Stomach (tissue), 9 donors: ENCODE measurements around the gene GNB1L. TPM values are rescaled to one million over a fixed set of nuclear protein-coding genes. Genes with fewer than 3 reads are reported as not detected.

Experiments
- DNase-seq, 2 donors: peaks; one replicate each; pipeline versions ENCODE4 v3.0.0 to v3.0.0-alpha.2; 2013 to 2019
- H3K27ac ChIP-seq, 5 donors: fragments of 200-600 bp in 4 of 5; sonication (generic) in 4 of 5; one replicate each; pipeline ENCODE4 v1.5.1; 2013 to 2019; ENCODE audit warnings: mild to moderate bottlenecking in 1 of 5, moderate library complexity in 1 of 5
- H3K27me3 ChIP-seq, 3 donors: fragments of 200-600 bp; sonication (generic); one replicate each; pipeline ENCODE4 v1.5.1; 2017 to 2019; ENCODE audit warnings: mixed run types in 1 of 3
- H3K36me3 ChIP-seq, 4 donors: fragments of 200-600 bp; sonication (generic); 1 replicate in 3 of 4; 2 replicates in 1 of 4; pipeline ENCODE4 v1.5.1; 2016 to 2019
- H3K4me1 ChIP-seq, 4 donors: fragments of 200-600 bp; sonication (generic); one replicate each; pipeline ENCODE4 v1.5.1; 2016 to 2019
- H3K4me3 ChIP-seq, 4 donors: fragments of 200-600 bp; sonication (generic) in 3 of 4; one replicate each; pipeline ENCODE4 v1.5.1; 2016 to 2019; ENCODE audit warnings: mild to moderate bottlenecking in 1 of 4
- H3K9me3 ChIP-seq, 4 donors: fragments of 200-600 bp; sonication (generic); one replicate each; pipeline ENCODE4 v1.5.1; 2016 to 2019
- EP300 ChIP-seq: sonication (generic); formaldehyde crosslinking; IDR thresholded peaks from one replicate; pipeline ENCODE4 v1.6.1; 2017; ENCODE audit warnings: antibody characterized with exemption
- POLR2A ChIP-seq, 4 donors: fragments of 450-650 bp; IDR thresholded peaks; one replicate each; pipeline ENCODE4 v1.6.1; 2016; ENCODE audit warnings: antibody characterized with exemption in 4 of 4, control low read depth in 2 of 4, mild to moderate bottlenecking in 1 of 4, moderate library complexity in 1 of 4
- POLR2AphosphoS5 ChIP-seq, 3 donors: sonication (generic); formaldehyde crosslinking; IDR thresholded peaks; one replicate each; pipeline ENCODE4 v1.6.1; 2016; ENCODE audit warnings: antibody characterized with exemption in 3 of 3
- WGBS, 5 donors: extraction: QIAGEN DNeasy Blood & Tissue Kit in 3 of 5; methylation state at CpG; one replicate each; pipeline versions ENCODE4 v1.1.5 to v1.1.7; 2013 to 2018; 5-methylcytosine and 5-hydroxymethylcytosine counted together
- intact Hi-C: fragments of 100-400 bp; cut with DNase I; formaldehyde crosslinking; loops from one replicate; pipeline ENCODE4 v1.15.1; 2023; ENCODE audit warnings: low total_unique reads
- polyA plus RNA-seq, 3 donors: library from polyadenylated mRNA; stranded (reverse); fragments of 200-250 nt; gene quantifications; one replicate each; pipeline ENCODE4 v1.2.3, GENCODE V29; 2013
- total RNA-seq, 5 donors: library from RNA; depleted of rRNA; stranded (reverse); fragments of >200 nt; gene quantifications; one replicate each; pipeline versions ENCODE4 v1.1.0 to v1.2.3, GENCODE V29; 2014 to 2016
- TF ChIP-seq, protein P1 (sequence below), 7 experiments: fragments of 450-650 bp in 4 of 7; fragments of 200-600 bp in 3 of 7; sonication (generic) in 3 of 7; IDR thresholded peaks; one replicate each; pipeline ENCODE4 v1.5.1; 2016 to 2019; ENCODE audit warnings: antibody characterized with exemption in 7 of 7, control low read depth in 2 of 7, mild to moderate bottlenecking in 1 of 7
- donor health status: healthy with polysubstance abuse.
- donor health status: Bipolar disorder and iron deficiency.
- donor health status: healthy.

Gene GNB1L
- total and polyA plus RNA-seq, 8 donors: 0.29 to 6.8 (median 3.1) TPM; not detected in 1

DNA sequence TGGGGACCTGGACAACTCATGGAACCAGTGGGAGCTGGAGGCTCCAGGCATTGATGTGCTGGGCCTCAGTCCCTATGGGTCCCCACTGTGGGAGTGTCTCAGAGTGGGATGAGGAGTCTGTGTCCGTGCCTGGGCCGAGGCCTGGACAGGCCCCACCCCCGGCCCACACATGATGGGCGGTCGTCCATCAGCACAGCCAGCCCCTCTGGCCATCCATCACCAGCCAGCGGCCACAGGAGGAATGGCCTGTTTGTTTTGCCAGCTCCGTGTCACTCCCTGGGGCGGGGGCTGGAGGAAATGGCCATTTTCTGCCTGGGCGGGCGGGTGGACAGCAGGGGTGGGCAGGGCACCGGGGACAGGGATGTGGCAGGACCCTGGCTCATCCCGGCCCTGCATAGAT lies 107.1 kb downstream of the GNB1L start:
- H3K4me3 ChIP-seq: no peak overlapping the region
- peaks cover 0 to 49% (median 5%) of the 10 kb centered on the region in 3 donors for H3K27me3 ChIP-seq
- H3K9me3 ChIP-seq: no peaks in the 10 kb centered on the region
- no peak overlapping the region for H3K27ac ChIP-seq
- TF ChIP-seq EP300: no peak
- no peak for TF ChIP-seq POLR2A (IDR thresholded peaks at IDR 0.05)
- no peak for TF ChIP-seq POLR2AphosphoS5 (IDR thresholded peaks at IDR 0.05)
- TF ChIP-seq, protein P1, sequence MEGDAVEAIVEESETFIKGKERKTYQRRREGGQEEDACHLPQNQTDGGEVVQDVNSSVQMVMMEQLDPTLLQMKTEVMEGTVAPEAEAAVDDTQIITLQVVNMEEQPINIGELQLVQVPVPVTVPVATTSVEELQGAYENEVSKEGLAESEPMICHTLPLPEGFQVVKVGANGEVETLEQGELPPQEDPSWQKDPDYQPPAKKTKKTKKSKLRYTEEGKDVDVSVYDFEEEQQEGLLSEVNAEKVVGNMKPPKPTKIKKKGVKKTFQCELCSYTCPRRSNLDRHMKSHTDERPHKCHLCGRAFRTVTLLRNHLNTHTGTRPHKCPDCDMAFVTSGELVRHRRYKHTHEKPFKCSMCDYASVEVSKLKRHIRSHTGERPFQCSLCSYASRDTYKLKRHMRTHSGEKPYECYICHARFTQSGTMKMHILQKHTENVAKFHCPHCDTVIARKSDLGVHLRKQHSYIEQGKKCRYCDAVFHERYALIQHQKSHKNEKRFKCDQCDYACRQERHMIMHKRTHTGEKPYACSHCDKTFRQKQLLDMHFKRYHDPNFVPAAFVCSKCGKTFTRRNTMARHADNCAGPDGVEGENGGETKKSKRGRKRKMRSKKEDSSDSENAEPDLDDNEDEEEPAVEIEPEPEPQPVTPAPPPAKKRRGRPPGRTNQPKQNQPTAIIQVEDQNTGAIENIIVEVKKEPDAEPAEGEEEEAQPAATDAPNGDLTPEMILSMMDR (IDR thresholded peaks at IDR 0.05): no peak
- intact Hi-C loops: no loop called here
- 50 to 77% (median 63%) methylated on average over 2 to 12 of the region's 12 CpGs for WGBS, 5 donors
- H3K36me3 ChIP-seq: no peaks in the 10 kb centered on the region
- no peaks in the 10 kb centered on the region for H3K4me1 ChIP-seq
- DNase-seq: no peak

DNA sequence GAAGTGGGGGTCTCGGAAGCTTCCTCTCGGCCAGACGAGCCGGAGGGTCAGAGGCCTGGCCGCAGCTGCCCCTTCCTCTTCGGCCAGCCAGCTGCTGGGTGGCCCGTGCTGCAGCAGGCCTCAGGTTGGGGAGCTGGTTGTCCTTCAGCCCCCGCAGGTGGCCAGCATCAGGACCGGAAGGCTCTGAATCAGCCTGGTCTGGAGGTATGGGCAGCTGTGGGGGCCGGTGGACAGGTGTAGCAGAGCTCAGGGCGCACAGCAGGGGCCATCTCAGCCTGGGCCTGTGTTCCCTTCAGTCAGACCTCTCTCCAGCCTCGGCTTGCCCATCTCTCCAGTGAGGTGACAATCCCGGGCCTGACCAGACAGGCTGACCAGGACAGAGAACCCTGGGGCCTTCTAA lies 107.9 kb downstream of the GNB1L start:
- Histone ChIP-seq H3K36me3 (no peaks in the 10 kb centered on the region), H3K27ac (no peak overlapping the region), H3K4me3 (no peak overlapping the region), H3K27me3 (peaks cover 0 to 41% (median 5%) of the 10 kb centered on the region in 3 donors), H3K4me1 (no peaks in the 10 kb centered on the region), H3K9me3 (no peaks in the 10 kb centered on the region)
- 87 to 95% (median 90%) methylated on average over 9 to 13 of the region's 13 CpGs for WGBS, 5 donors
- DNase-seq: no peak
- intact Hi-C loops: no loop called here
- no peak for TF ChIP-seq POLR2A (IDR thresholded peaks at IDR 0.05)
- TF ChIP-seq EP300: no peak
- no peak for TF ChIP-seq POLR2AphosphoS5 (IDR thresholded peaks at IDR 0.05)
- TF ChIP-seq, protein P1 (IDR thresholded peaks at IDR 0.05): no peak

DNA sequence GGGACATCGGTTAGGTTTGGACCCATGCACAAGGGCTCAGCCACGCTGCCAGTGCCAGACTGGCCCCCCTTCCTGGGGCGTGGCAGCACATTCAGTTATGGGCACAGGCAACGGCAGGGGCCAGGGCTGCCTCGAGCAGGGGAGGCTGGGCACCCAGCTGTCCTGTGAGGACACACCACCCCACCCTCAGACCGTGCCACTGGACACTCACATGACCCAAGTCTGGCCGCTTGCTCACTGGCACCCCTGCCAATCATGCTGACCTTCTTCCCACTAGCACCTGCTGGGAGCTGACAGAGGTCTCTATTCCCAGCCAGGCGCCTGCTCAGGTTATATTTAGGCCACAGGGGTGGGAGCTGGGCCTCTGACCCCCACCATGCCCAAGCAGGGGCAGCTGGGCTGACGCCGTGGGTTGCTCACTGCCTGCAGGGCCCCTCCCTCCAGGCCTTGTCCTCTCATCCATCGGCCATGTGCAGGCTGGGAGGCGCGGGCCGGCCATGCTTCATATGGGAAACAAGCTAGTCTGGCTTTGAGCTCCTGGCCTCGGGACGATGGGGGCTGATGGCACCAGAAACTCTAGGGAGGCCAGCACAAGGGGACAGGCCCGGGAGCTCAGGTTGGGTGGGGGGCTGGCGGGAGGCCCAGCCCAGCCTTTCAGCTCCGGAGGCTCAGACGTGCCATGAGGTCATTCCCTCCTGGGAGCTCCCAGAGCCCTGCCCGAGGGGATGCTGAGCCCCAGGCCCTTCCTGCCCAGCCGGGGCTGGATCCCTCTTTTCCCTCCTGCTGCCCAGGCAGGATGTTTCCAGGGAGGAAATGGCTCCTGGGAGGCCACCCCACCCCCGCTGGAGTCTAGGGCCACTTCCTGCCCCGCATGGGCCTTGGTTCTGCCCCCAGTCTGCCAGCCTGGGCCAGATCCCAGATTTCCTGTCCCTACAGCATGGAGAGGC lies 109.2 kb downstream of the GNB1L start:
- intact Hi-C loops: no loop called here

DNA sequence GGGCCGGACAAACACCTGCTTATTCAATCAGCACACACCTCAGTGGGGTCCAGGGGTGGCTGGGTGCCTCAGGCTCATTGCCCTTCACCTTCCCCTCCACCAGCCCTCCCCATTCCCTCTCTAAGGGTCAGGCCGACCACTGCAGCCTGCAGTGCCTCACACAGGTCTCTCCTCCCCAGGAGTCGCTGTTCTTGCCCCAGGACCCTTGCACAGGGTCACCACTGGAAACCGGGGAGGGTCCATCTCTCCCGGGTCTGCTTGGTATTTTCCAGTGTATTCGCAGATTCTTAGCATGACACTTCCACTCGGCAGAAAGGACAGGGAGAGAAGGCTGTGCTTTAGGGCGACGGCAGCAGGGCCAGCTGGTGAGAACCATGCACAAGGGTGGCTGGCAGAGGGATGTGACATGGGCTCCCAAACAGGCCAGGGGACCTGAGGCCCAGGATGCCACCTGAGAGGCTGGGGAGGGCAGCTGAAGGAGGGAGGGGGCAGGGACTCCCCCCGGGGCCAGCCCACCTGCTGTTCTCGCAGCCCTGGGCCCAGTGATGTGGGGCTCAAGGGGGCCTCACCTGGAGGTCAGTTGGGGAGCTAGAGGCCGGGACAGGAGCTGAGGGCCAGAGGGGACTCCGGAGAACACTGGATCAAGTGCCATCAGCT lies 110.2 kb downstream of the GNB1L start:
- H3K27ac ChIP-seq: no peak overlapping the region
- peaks cover 0 to 20% (median 3%) of the 10 kb centered on the region in 3 donors for H3K27me3 ChIP-seq
- WGBS, 5 donors: 78 to 90% (median 88%) methylated on average over 13 of the region's 13 CpGs
- no peak overlapping the region for H3K4me3 ChIP-seq
- no peaks in the 10 kb centered on the region for H3K9me3 ChIP-seq
- TF ChIP-seq POLR2A (IDR thresholded peaks at IDR 0.05) (no peak), EP300 (no peak), POLR2AphosphoS5 (IDR thresholded peaks at IDR 0.05) (no peak)
- TF ChIP-seq, protein P1 (IDR thresholded peaks at IDR 0.05): no peak
- H3K4me1 ChIP-seq: no peaks in the 10 kb centered on the region
- no peaks in the 10 kb centered on the region for H3K36me3 ChIP-seq
- DNase-seq: no peak
- intact Hi-C loops: no loop called here

More for the DNA sequence above, 109.2 kb downstream of the GNB1L start:
- peaks cover 0 to 28% (median 5%) of the 10 kb centered on the region in 3 donors for H3K27me3 ChIP-seq
- H3K4me3 ChIP-seq: no peak overlapping the region
- H3K27ac ChIP-seq: no peak overlapping the region
- no peaks in the 10 kb centered on the region for H3K36me3 ChIP-seq
- no peaks in the 10 kb centered on the region for H3K9me3 ChIP-seq
- no peaks in the 10 kb centered on the region for H3K4me1 ChIP-seq
- DNase-seq: no peak
- TF ChIP-seq POLR2A (IDR thresholded peaks at IDR 0.05): no peak
- TF ChIP-seq, protein P1 (IDR thresholded peaks at IDR 0.05): no peak
- TF ChIP-seq POLR2AphosphoS5 (IDR thresholded peaks at IDR 0.05): no peak
- TF ChIP-seq EP300: no peak
- WGBS, 5 donors: 49 to 80% (median 63%) methylated on average over 12 to 24 of the region's 24 CpGs
